Heart left ventricle (tissue), 16 donors: ENCODE measurements around the gene MT1X. TPM values are rescaled to one million over a fixed set of nuclear protein-coding genes. Genes with fewer than 3 reads are reported as not detected.
"Not testable (repeated sequence)": the region's sequence is repeated elsewhere in the genome, so short reads cannot be mapped to it uniquely, and the experiment has no call there.

Source experiments
- ATAC-seq, 4 donors: fragments of 200-7000 bp; cut with Tn5 transposase; one replicate each; pipeline ENCODE4 v1.9.1; 2020 to 2022; ENCODE audit warnings: moderate library complexity in 4 of 4, mild to moderate bottlenecking in 3 of 4, moderate number of reproducible peaks in 1 of 4
- DNase-seq, 5 donors: peaks; one replicate each; pipeline ENCODE4 v3.0.0-alpha.2; 2020
- H3K27ac ChIP-seq, 12 donors: fragments of 200-600 bp; sonication (generic) in 4 of 12; one replicate each; pipeline versions ENCODE4 v1.5.0 to v1.8.0; 2016 to 2022; ENCODE audit warnings: mild to moderate bottlenecking in 2 of 12
- H3K27me3 ChIP-seq, 9 donors: fragments of 200-600 bp; sonication (generic) in 2 of 9; one replicate each; pipeline versions ENCODE4 v1.5.1 to v1.8.0; 2016 to 2022; ENCODE audit warnings: mild to moderate bottlenecking in 3 of 9
- H3K36me3 ChIP-seq, 9 donors: fragments of 200-600 bp; sonication (generic) in 2 of 9; one replicate each; pipeline versions ENCODE4 v1.5.0 to v1.8.0; 2018 to 2022; ENCODE audit warnings: mild to moderate bottlenecking in 2 of 9
- H3K4me1 ChIP-seq, 12 donors: fragments of 200-600 bp; sonication (generic) in 4 of 12; one replicate each; pipeline versions ENCODE4 v1.5.0 to v1.8.0; 2016 to 2022; ENCODE audit warnings: mild to moderate bottlenecking in 3 of 12
- H3K4me3 ChIP-seq, 12 donors: fragments of 200-600 bp; sonication (generic) in 4 of 12; one replicate each; pipeline versions ENCODE4 v1.5.0 to v1.8.0; 2017 to 2022; ENCODE audit warnings: mild to moderate bottlenecking in 9 of 12, moderate library complexity in 4 of 12
- H3K9me3 ChIP-seq, 12 donors: fragments of 200-600 bp; sonication (generic) in 4 of 12; one replicate each; pipeline versions ENCODE4 v1.5.0 to v1.8.0; 2016 to 2022; ENCODE audit warnings: mild to moderate bottlenecking in 1 of 12
- CTCF ChIP-seq, 12 donors: fragments of 200-600 bp; sonication (generic) in 4 of 12; IDR thresholded peaks; one replicate each; pipeline versions ENCODE4 v1.5.0 to v1.8.0; 2018 to 2022; ENCODE audit warnings: antibody characterized with exemption in 12 of 12, mild to moderate bottlenecking in 5 of 12
- POLR2A ChIP-seq, 2 donors: fragments of 450-650 bp; IDR thresholded peaks; one replicate each; pipeline ENCODE4 v1.6.1; 2017; ENCODE audit warnings: antibody characterized with exemption in 2 of 2, mild to moderate bottlenecking in 2 of 2, moderate library complexity in 2 of 2
- WGBS, 4 donors: extraction: QIAGEN DNeasy Blood & Tissue Kit in 2 of 4; methylation state at CpG; one replicate each; pipeline versions ENCODE4 v1.1.5 to v1.1.7; 2013 to 2018; 5-methylcytosine and 5-hydroxymethylcytosine counted together
- intact Hi-C, 10 donors: fragments of 100-400 bp; cut with DNase I; formaldehyde crosslinking; loops; one replicate each; pipeline versions ENCODE4 v1.11.1 to v1.14.2; 2022
- polyA plus RNA-seq, 2 donors: library from polyadenylated mRNA; stranded (reverse); fragments of 200-250 nt; gene quantifications; one replicate each; pipeline ENCODE4 v1.2.3, GENCODE V29; 2013
- total RNA-seq, 9 donors: library from RNA; depleted of rRNA in 2 of 9; stranded (reverse); fragments of >200 nt in 2 of 9; fragmentation: NEBNext Ultra II Directional in 3 of 9; extraction: Animal tissue kit (Norgen Biotek cat#: 25700) in 3 of 9; gene quantifications; one replicate each; pipeline versions ENCODE4 v1.1.0 to v1.2.4, GENCODE V29; 2016 to 2023
- donor health status: ischemic (EF 13 %, LVEDD 7.1; RV severe dilation, severe dysfunction).
- donor health status: healthy with polysubstance abuse.
- donor health status: DM: no; HTN: yes; CAD: no.
- donor health status: DM: no; HTN: no; CAD: no.
- donor health status: ischemic (EF 25% LVEDD 6.9; RV normal size, moderate dysfunction).
- donor health status: ischemic (EF 25% LVEDD 5.7; RV mildly dilated, moderate dysfunction).
- donor health status: healthy.
- donor health status: DM: yes; HTN: yes; CAD: no.
- donor health status: ischemic (EF 35%, LVEDD 5.7; RV mildly dilated, moderate dysfunction).
- donor health status: nonischemic (EF 11% LVEDD 7.7; RV severe dilation, severe dysfunction).
- donor health status: DM: yes; HTN: yes; CAD: no.
- donor health status: PGD.
- donor health status: ischemic (EF 29% LVEDD 5.4; RV normal size, mild dysfunction).
- donor health status: nonischemic (EF 23%, LVEDD 6.1; RV moderate dilation, normal function).

The MT1X gene
- total and polyA plus RNA-seq, 11 donors, result 20.6 to 918 (median 137) TPM

- Histone ChIP-seq H3K9me3 (no peaks in the 10 kb centered on the region), H3K4me1 (no peaks in the 10 kb centered on the region), H3K27ac (no peak overlapping the region), H3K4me3 (no peak overlapping the region), H3K36me3 (no peaks in the 10 kb centered on the region), H3K27me3 (no peaks in the 10 kb centered on the region)
- TF ChIP-seq POLR2A (IDR thresholded peaks at IDR 0.05) (no peak), CTCF (IDR thresholded peaks at IDR 0.05) (no peak)
- ATAC-seq (no peak), DNase-seq (no peak)
- intact Hi-C loops, result no loop called here
- WGBS, 4 donors, result 84 to 96% (median 91%) methylated on average over 2 of the region's 2 CpGs
Observed at GRCh38 chr16:56713794-56714193, 31.5 kb downstream of the MT1X start.

- H3K4me1 ChIP-seq, result no peaks in the 10 kb centered on the region
- H3K36me3 ChIP-seq, result no peaks in the 10 kb centered on the region
- no peak for DNase-seq
- no peaks in the 10 kb centered on the region for H3K27me3 ChIP-seq
- H3K9me3 ChIP-seq, result no peaks in the 10 kb centered on the region
- no peak overlapping the region for H3K27ac ChIP-seq
- 75 to 89% (median 80%) methylated on average over 4 of the region's 4 CpGs for WGBS, 4 donors
- no peak for ATAC-seq
- intact Hi-C loops, result no loop called here
- no peak for TF ChIP-seq CTCF (IDR thresholded peaks at IDR 0.05)
- H3K4me3 ChIP-seq, result no peak overlapping the region
Observed at GRCh38 chr16:56715126-56715525, 32.9 kb downstream of the MT1X start.

GRCh38 chr16:56716761-56717160 lies 34.5 kb downstream of the MT1X start:
- Histone ChIP-seq H3K9me3 (no peaks in the 10 kb centered on the region), H3K36me3 (no peaks in the 10 kb centered on the region), H3K4me3 (no peak overlapping the region), H3K27me3 (no peaks in the 10 kb centered on the region), H3K27ac (no peak overlapping the region), H3K4me1 (no peaks in the 10 kb centered on the region)
- 71 to 86% (median 77%) methylated on average over 3 of the region's 3 CpGs for WGBS, 4 donors
- no peak for ATAC-seq
- no peak for DNase-seq
- TF ChIP-seq POLR2A (IDR thresholded peaks at IDR 0.05), result no peak
- TF ChIP-seq CTCF (IDR thresholded peaks at IDR 0.05), result no peak
- intact Hi-C loops, result no loop called here

GRCh38 chr16:56717532-56717931 lies 35.3 kb downstream of the MT1X start:
- not testable (repeated sequence) for H3K9me3 ChIP-seq, H3K4me1 ChIP-seq

GRCh38 chr16:56722200-56722842 lies 40.1 kb downstream of the MT1X start:
- no peak for DNase-seq
- no peaks in the 10 kb centered on the region for H3K9me3 ChIP-seq
- ATAC-seq, result no peak
- H3K4me3 ChIP-seq, result no peak overlapping the region
- TF ChIP-seq POLR2A (IDR thresholded peaks at IDR 0.05), result no peak
- no peak for TF ChIP-seq CTCF (IDR thresholded peaks at IDR 0.05)
- H3K27me3 ChIP-seq, result no peaks in the 10 kb centered on the region
- intact Hi-C loops, result no loop called here
- no peaks in the 10 kb centered on the region for H3K4me1 ChIP-seq
- 69 to 92% (median 72%) methylated on average over 4 to 5 of the region's 5 CpGs for WGBS, 4 donors
- no peak overlapping the region for H3K27ac ChIP-seq
- H3K36me3 ChIP-seq, result no peaks in the 10 kb centered on the region

More at GRCh38 chr16:56717532-56717931, 35.3 kb downstream of the MT1X start:
- 88 to 92% (median 90%) methylated on average over 2 of the region's 2 CpGs for WGBS, 4 donors
- H3K27me3 ChIP-seq, H3K36me3 ChIP-seq, H3K27ac ChIP-seq, intact Hi-C loops, H3K4me3 ChIP-seq, DNase-seq, ATAC-seq: not testable (repeated sequence)
